ENCODE measurements around the gene SRSF6. TPM values are rescaled to one million over a fixed set of nuclear protein-coding genes. Genes with fewer than 3 reads are reported as not detected.
"Not testable (repeated sequence)": the region's sequence is repeated elsewhere in the genome, so short reads cannot be mapped to it uniquely, and the experiment has no call there.

The SRSF6 gene
- total RNA-seq, 2 experiments from 2014 or later, result 66.9 to 176 TPM

DNA sequence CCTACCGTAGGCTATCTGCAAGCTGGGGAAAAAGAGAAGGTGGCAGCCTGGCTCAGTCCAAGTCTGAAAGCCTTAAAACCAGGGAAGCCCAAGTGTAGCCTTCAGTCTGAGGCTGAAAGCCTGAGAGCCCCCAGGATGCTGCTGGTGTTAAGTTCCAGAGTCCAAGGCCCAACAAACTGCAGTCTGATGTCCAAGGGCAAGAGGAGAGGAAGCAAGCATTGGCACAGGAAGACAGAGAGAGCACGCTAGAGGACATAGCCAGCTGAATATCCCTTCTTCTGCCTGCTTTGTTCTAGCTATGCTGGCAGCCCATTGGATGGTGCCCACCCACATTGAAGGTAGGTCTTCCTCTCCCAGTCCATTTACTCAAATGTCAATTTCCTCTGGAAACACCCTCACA is 37.7 kb downstream of the SRSF6 start:
- Histone ChIP-seq H2AFZ (ENCODE audit: low read length) (no peak overlapping the region), H3K9me2 (ENCODE audit: insufficient read depth, low read length) (no peaks in the 10 kb centered on the region), H3K4me3 (ENCODE audit: low read depth, low read length, poor library complexity, severe bottlenecking) (no peak overlapping the region), H3K27ac (ENCODE audit: low read depth, low read length, poor library complexity, severe bottlenecking) (no peak overlapping the region), H3K36me3 (ENCODE audit: insufficient read depth, low read length) (no peaks in the 10 kb centered on the region), H3K4me2 (ENCODE audit: low read length) (no peak overlapping the region), H3K79me2 (ENCODE audit: insufficient read depth, low read depth, low read length) (no peaks in the 10 kb centered on the region), H3K9me3 (ENCODE audit: low read length) (no peaks in the 10 kb centered on the region), H3K4me1 (ENCODE audit: insufficient read depth, low read length, poor library complexity, severe bottlenecking) (no peaks in the 10 kb centered on the region), H4K20me1 (ENCODE audit: insufficient read depth, low read length) (no peaks in the 10 kb centered on the region)
- ChIA-PET CTCF (ENCODE audit: unreplicated experiment) (no interaction called here), POLR2A (no interaction called here)
- TF ChIP-seq, protein P1, sequence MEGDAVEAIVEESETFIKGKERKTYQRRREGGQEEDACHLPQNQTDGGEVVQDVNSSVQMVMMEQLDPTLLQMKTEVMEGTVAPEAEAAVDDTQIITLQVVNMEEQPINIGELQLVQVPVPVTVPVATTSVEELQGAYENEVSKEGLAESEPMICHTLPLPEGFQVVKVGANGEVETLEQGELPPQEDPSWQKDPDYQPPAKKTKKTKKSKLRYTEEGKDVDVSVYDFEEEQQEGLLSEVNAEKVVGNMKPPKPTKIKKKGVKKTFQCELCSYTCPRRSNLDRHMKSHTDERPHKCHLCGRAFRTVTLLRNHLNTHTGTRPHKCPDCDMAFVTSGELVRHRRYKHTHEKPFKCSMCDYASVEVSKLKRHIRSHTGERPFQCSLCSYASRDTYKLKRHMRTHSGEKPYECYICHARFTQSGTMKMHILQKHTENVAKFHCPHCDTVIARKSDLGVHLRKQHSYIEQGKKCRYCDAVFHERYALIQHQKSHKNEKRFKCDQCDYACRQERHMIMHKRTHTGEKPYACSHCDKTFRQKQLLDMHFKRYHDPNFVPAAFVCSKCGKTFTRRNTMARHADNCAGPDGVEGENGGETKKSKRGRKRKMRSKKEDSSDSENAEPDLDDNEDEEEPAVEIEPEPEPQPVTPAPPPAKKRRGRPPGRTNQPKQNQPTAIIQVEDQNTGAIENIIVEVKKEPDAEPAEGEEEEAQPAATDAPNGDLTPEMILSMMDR (conservative IDR thresholded peaks at IDR 0.05; ENCODE audit: low read length), result no peak
- TF ChIP-seq EZH2phosphoT487 (IDR thresholded peaks at IDR 0.05; ENCODE audit: borderline replicate concordance, low read depth, low read length), result no peak
- DNase-seq (ENCODE audit: low spot score), result no peak
- no TSS peak for BruUV-seq (replicated peaks)
- intact Hi-C loops (cut with micrococcal nuclease; ENCODE audit: unreplicated experiment), result no loop called here

DNA sequence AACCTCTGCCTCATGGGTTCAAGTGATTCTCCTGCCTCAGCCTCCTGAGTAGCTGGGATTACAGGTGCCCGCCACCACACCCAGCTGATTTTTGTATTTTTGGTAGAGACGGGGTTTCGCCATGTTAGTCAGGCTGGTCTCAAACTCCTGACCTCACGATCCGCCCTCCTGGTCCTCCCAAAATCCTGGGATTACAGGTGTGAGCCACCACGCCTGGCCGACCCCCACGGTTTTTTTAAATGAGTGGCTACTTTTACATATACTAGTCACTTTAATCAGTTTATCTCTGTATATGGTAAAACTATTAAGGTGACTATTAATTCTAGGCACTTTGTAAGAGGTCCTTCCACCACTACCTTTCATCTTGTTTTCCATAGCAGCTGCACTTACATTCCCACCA is 44.3 kb downstream of the SRSF6 start:
- H3K4me1 ChIP-seq (ENCODE audit: insufficient read depth, low read length, poor library complexity, severe bottlenecking); H3K4me2 ChIP-seq (ENCODE audit: low read length); intact Hi-C loops (cut with micrococcal nuclease; ENCODE audit: unreplicated experiment); H3K27ac ChIP-seq (ENCODE audit: low read depth, low read length, poor library complexity, severe bottlenecking); H4K20me1 ChIP-seq (ENCODE audit: insufficient read depth, low read length); H3K79me2 ChIP-seq (ENCODE audit: insufficient read depth, low read depth, low read length); H3K9me3 ChIP-seq (ENCODE audit: low read length); H3K4me3 ChIP-seq (ENCODE audit: low read depth, low read length, poor library complexity, severe bottlenecking); CTCF ChIA-PET (ENCODE audit: unreplicated experiment); H3K36me3 ChIP-seq (ENCODE audit: insufficient read depth, low read length); BruUV-seq (replicated peaks); DNase-seq (ENCODE audit: low spot score); H2AFZ ChIP-seq (ENCODE audit: low read length); H3K9me2 ChIP-seq (ENCODE audit: insufficient read depth, low read length): not testable (repeated sequence)
- POLR2A ChIA-PET, result interaction anchor here (0.7 kb wide), 1 partner anchor 15 kb away, joined by 3 read pairs; no protein-coding TSS in a partner anchor

DNA sequence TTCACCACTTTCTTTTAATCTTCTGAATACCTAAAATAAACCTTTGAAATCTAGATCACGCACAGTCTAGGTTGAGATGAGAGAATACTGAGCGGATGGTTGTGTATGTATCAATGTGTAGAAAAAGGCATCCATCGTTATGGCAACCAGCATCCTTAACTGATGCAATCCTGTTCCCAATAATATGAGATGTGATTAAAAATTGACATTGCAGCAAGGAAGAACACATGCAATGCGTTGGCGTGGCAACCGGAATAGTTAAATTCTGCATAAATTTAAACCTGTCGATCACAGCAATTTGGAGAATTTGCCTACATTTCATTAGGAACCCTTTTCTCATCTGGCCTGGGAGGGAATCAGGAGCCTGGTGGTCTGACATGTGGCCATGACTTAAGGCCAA is 48.5 kb downstream of the SRSF6 start:
- BruUV-seq (replicated peaks), result no TSS peak
- H3K27ac ChIP-seq (ENCODE audit: low read depth, low read length, poor library complexity, severe bottlenecking), result no peak overlapping the region
- H3K9me3 ChIP-seq (ENCODE audit: low read length), result no peaks in the 10 kb centered on the region
- no peaks in the 10 kb centered on the region for H3K9me2 ChIP-seq (ENCODE audit: insufficient read depth, low read length)
- H4K20me1 ChIP-seq (ENCODE audit: insufficient read depth, low read length), result no peaks in the 10 kb centered on the region
- no peak overlapping the region for H2AFZ ChIP-seq (ENCODE audit: low read length)
- no peak for TF ChIP-seq EZH2phosphoT487 (IDR thresholded peaks at IDR 0.05; ENCODE audit: borderline replicate concordance, low read depth, low read length)
- TF ChIP-seq, protein P1 (conservative IDR thresholded peaks at IDR 0.05; ENCODE audit: low read length), result no peak
- H3K36me3 ChIP-seq (ENCODE audit: insufficient read depth, low read length), result no peaks in the 10 kb centered on the region
- no peak overlapping the region for H3K4me2 ChIP-seq (ENCODE audit: low read length)
- H3K4me3 ChIP-seq (ENCODE audit: low read depth, low read length, poor library complexity, severe bottlenecking), result no peak overlapping the region
- ChIA-PET CTCF (ENCODE audit: unreplicated experiment) (no interaction called here), POLR2A (interaction anchor here (0.6 kb wide), 1 partner anchor 52 kb away, joined by 3 read pairs; no protein-coding TSS in a partner anchor)
- intact Hi-C loops (cut with micrococcal nuclease; ENCODE audit: unreplicated experiment), result no loop called here
- H3K79me2 ChIP-seq (ENCODE audit: insufficient read depth, low read depth, low read length), result no peaks in the 10 kb centered on the region
- no peaks in the 10 kb centered on the region for H3K4me1 ChIP-seq (ENCODE audit: insufficient read depth, low read length, poor library complexity, severe bottlenecking)
- no peak for DNase-seq (ENCODE audit: low spot score)

All from OCI-LY7 (cell line).